Choroid plexus epithelial cell (primary cell): ENCODE data around the gene RIBC2.
"Not testable (repeated sequence)": the region's sequence is repeated elsewhere in the genome, so short reads cannot be mapped to it uniquely, and the experiment has no call there.

Source experiments
- DNase-seq: peaks from one replicate; pipeline ENCODE4 v3.0.0-alpha.2; 2010; ENCODE audit warnings: low read depth
- H3K4me3 ChIP-seq: 2 replicates; pipeline ENCODE4 v1.5.1; 2011; ENCODE audit warnings: low read depth, mild to moderate bottlenecking, control low read depth, low read length, moderate library complexity
- CTCF ChIP-seq: conservative IDR thresholded peaks from 2 replicates; pipeline ENCODE4 v1.5.1; 2011; ENCODE audit warnings: low read depth, mild to moderate bottlenecking, control low read depth, inconsistent platforms, low read length, moderate library complexity

The RIBC2 gene

GRCh38 chr22:45441138-45441537, 27.6 kb downstream of the RIBC2 start:
- DNase-seq, result peak; percentile 81
- H3K4me3 ChIP-seq, result no peak overlapping the region
- peak; percentile 92 for TF ChIP-seq CTCF

GRCh38 chr22:45442116-45442515, 28.6 kb downstream of the RIBC2 start:
- TF ChIP-seq CTCF, result no peak
- no peak overlapping the region for H3K4me3 ChIP-seq
- DNase-seq, result no peak

GRCh38 chr22:45444168-45444567, 30.7 kb downstream of the RIBC2 start:
- H3K4me3 ChIP-seq, result no peak overlapping the region
- no peak for TF ChIP-seq CTCF
- DNase-seq, result no peak

GRCh38 chr22:45445031-45445710, 31.7 kb downstream of the RIBC2 start:
- no peak overlapping the region for H3K4me3 ChIP-seq
- TF ChIP-seq CTCF, result no peak
- DNase-seq, result no peak

- no peak for TF ChIP-seq CTCF
- no peak overlapping the region for H3K4me3 ChIP-seq
- no peak for DNase-seq
These were observed 32.7 kb downstream of the RIBC2 start for GRCh38 chr22:45446216-45446615.

- not testable (repeated sequence) for H3K4me3 ChIP-seq, DNase-seq
These were observed 34.1 kb downstream of the RIBC2 start for GRCh38 chr22:45447596-45447995.

GRCh38 chr22:45448431-45448830, 34.9 kb downstream of the RIBC2 start:
- H3K4me3 ChIP-seq, result no peak overlapping the region
- TF ChIP-seq CTCF, result no peak
- no peak for DNase-seq

GRCh38 chr22:45449442-45449841, 35.9 kb downstream of the RIBC2 start:
- H3K4me3 ChIP-seq, DNase-seq: not testable (repeated sequence)
